Measurements from ENCODE around the gene ANKRD29.

ANKRD29 gene

GRCh38 chr18:23673725-23674124, 11.0 kb upstream of the ANKRD29 start:
- TF ChIP-seq CTCF (IDR thresholded peaks at IDR 0.05; ENCODE audit: borderline replicate concordance, insufficient read depth, low read depth, low read length): no peak

GRCh38 chr18:23671564-23671963, 8.9 kb upstream of the ANKRD29 start:
- TF ChIP-seq CTCF (IDR thresholded peaks at IDR 0.05; ENCODE audit: borderline replicate concordance, insufficient read depth, low read depth, low read length): no peak
- no peak overlapping the region for H3K4me3 ChIP-seq (ENCODE audit: low read depth, low read length)

More at GRCh38 chr18:23673725-23674124, 11.0 kb upstream of the ANKRD29 start:
- no peak overlapping the region for H3K4me3 ChIP-seq (ENCODE audit: low read depth, low read length)

GRCh38 chr18:23669804-23670405, 7.2 kb upstream of the ANKRD29 start:
- TF ChIP-seq CTCF (IDR thresholded peaks at IDR 0.05; ENCODE audit: borderline replicate concordance, insufficient read depth, low read depth, low read length): no peak
- no peak overlapping the region for H3K4me3 ChIP-seq (ENCODE audit: low read depth, low read length)

GRCh38 chr18:23669202-23669766, 6.6 kb upstream of the ANKRD29 start:
- H3K4me3 ChIP-seq (ENCODE audit: low read depth, low read length): no peak overlapping the region
- no peak for TF ChIP-seq CTCF (IDR thresholded peaks at IDR 0.05; ENCODE audit: borderline replicate concordance, insufficient read depth, low read depth, low read length)

GRCh38 chr18:23668731-23669130, 6.0 kb upstream of the ANKRD29 start:
- no peak for TF ChIP-seq CTCF (IDR thresholded peaks at IDR 0.05; ENCODE audit: borderline replicate concordance, insufficient read depth, low read depth, low read length)
- H3K4me3 ChIP-seq (ENCODE audit: low read depth, low read length): no peak overlapping the region

- H3K4me3 ChIP-seq (ENCODE audit: low read depth, low read length): no peak overlapping the region
- no peak for TF ChIP-seq CTCF (IDR thresholded peaks at IDR 0.05; ENCODE audit: borderline replicate concordance, insufficient read depth, low read depth, low read length)
These were observed 4.4 kb upstream of the ANKRD29 start for GRCh38 chr18:23667114-23667513.

- no peak overlapping the region for H3K4me3 ChIP-seq (ENCODE audit: low read depth, low read length)
- no peak for TF ChIP-seq CTCF (IDR thresholded peaks at IDR 0.05; ENCODE audit: borderline replicate concordance, insufficient read depth, low read depth, low read length)
These were observed 2.0 kb upstream of the ANKRD29 start for GRCh38 chr18:23664674-23665073.
